K562 (cell line): ENCODE results near the gene SURF6. TPM values are rescaled to one million over a fixed set of nuclear protein-coding genes. Genes with fewer than 3 reads are reported as not detected.
"Not testable (repeated sequence)": the region's sequence is repeated elsewhere in the genome, so short reads cannot be mapped to it uniquely, and the experiment has no call there.

Experiments used
- ATAC-seq: fragments of 200-7000 bp; cut with Tn5 transposase; 3 replicates; pipeline ENCODE4 v1.9.1; 2020; ENCODE audit warnings: moderate library complexity
- BruUV-seq: library from RNA; stranded (reverse); fragments of 400-500 nt; replicated peaks from 2 replicates; lab custom pipeline; 2021; lab: Mats Ljungman, UMichigan
- CTCF ChIA-PET: fragments of 300-600 bp; formaldehyde crosslinking; extraction: SDS; loops from one replicate; lab custom pipeline; 2021; ENCODE audit warnings: low intra/inter-chr PET ratio; lab: Yijun Ruan, JAX
- POLR2A ChIA-PET: fragments of 300-600, 350-650 bp; sonication (Branson Sonifier 250); formaldehyde crosslinking; extraction: SDS; loops from one replicate; lab custom pipeline; 2021; ENCODE audit warnings: antibody characterized with exemption, inconsistent platforms; lab: Yijun Ruan, JAX
- DNase-seq, 4 experiments: peaks; one replicate each; pipeline versions ENCODE4 v3.0.0 to v3.0.0-alpha.2; 2011 to 2018; ENCODE audit warnings: low spot score in 3 of 4, mixed read lengths in 3 of 4; ENCODE audit errors: extremely low read depth in 1 of 4
- FAIRE-seq: peaks from 2 replicates; lab custom pipeline; 2011; peaks lifted over from hg19 to GRCh38; lab: Jason Lieb, UNC
- H2AFZ ChIP-seq: 2 replicates; pipeline ENCODE4 v1.6.0; 2011; ENCODE audit warnings: low read depth, low read length, control low read depth, inconsistent platforms
- H3K27ac ChIP-seq: fragments of 200-600 bp; 3 replicates; pipeline ENCODE4 v1.8.0; 2011; ENCODE audit warnings: low read depth, mild to moderate bottlenecking, control low read depth, inconsistent platforms, low read length, moderate library complexity, mixed read lengths; ENCODE audit errors: extremely low read depth
- H3K27me3 ChIP-seq, 2 experiments: fragments of 300-600 bp in 1 of 2; 2 replicates in 1 of 2; 3 replicates in 1 of 2; pipeline versions ENCODE4 v1.6.0 to v1.8.0; 2011; ENCODE audit warnings: inconsistent platforms in 2 of 2, low read length in 2 of 2, mild to moderate bottlenecking in 1 of 2, mixed read lengths in 1 of 2, moderate library complexity in 1 of 2; ENCODE audit not compliant: control insufficient read depth in 2 of 2, insufficient read depth in 2 of 2
- H3K36me3 ChIP-seq: fragments of 300-600 bp; 3 replicates; pipeline ENCODE4 v1.8.0; 2011; ENCODE audit warnings: mild to moderate bottlenecking, low read length, inconsistent platforms; ENCODE audit not compliant: control insufficient read depth, insufficient read depth
- H3K4me1 ChIP-seq, 2 experiments: fragments of 200-600 bp in 1 of 2; replicated peaks in 1 of 2; 2 replicates in 1 of 2; 3 replicates in 1 of 2; pipeline versions ENCODE4 v1.5.1 to v1.8.0; 2011; ENCODE audit warnings: inconsistent platforms in 2 of 2, low read length in 2 of 2, mild to moderate bottlenecking in 1 of 2, mixed read lengths in 1 of 2, moderate library complexity in 1 of 2; ENCODE audit not compliant: control insufficient read depth in 2 of 2, insufficient read depth in 2 of 2
- H3K4me2 ChIP-seq: 2 replicates; pipeline ENCODE4 v1.6.1; 2011; ENCODE audit warnings: low read length, control low read depth, inconsistent platforms, mixed read lengths; ENCODE audit not compliant: insufficient read depth
- H3K4me3 ChIP-seq: fragments of 200-600 bp; sonication (generic), shearing (Covaris generic); 2 replicates; pipeline ENCODE4 v1.5.1; 2016; ENCODE audit warnings: control low read depth, inconsistent platforms
- H3K79me2 ChIP-seq: fragments of 200-600 bp; 3 replicates; pipeline ENCODE4 v1.8.0; 2011; ENCODE audit warnings: low read length, inconsistent platforms; ENCODE audit not compliant: control insufficient read depth, insufficient read depth
- H3K9ac ChIP-seq, 2 experiments: 2 replicates each; pipeline versions ENCODE4 v1.6.0 to v1.6.1; 2011; ENCODE audit warnings: low read depth in 2 of 2, low read length in 2 of 2, control low read depth in 1 of 2, inconsistent platforms in 1 of 2, mild to moderate bottlenecking in 1 of 2, mixed read lengths in 1 of 2; ENCODE audit not compliant: insufficient read depth in 1 of 2
- H3K9me1 ChIP-seq: one replicate; pipeline ENCODE4 v1.6.0; 2011; ENCODE audit warnings: inconsistent platforms, mild to moderate bottlenecking, low read length, moderate library complexity; ENCODE audit not compliant: control insufficient read depth, insufficient read depth
- H3K9me3 ChIP-seq: replicated peaks from 2 replicates; pipeline ENCODE4 v1.5.1; 2011; ENCODE audit warnings: low read depth, low read length, inconsistent platforms; ENCODE audit not compliant: control insufficient read depth, insufficient read depth
- H4K20me1 ChIP-seq: replicated peaks from 2 replicates; pipeline ENCODE4 v1.6.1; 2011; ENCODE audit warnings: low read length, inconsistent platforms, mixed read lengths; ENCODE audit not compliant: control insufficient read depth, insufficient read depth
- DMBX1 ChIP-seq: fragments of 250-450 bp; sonication (Bioruptor Pico); IDR thresholded peaks from 2 replicates; pipeline ENCODE4 v1.8.0; 2022; ENCODE audit warnings: inconsistent platforms, mild to moderate bottlenecking, moderate library complexity, borderline replicate concordance
- ZBTB5 ChIP-seq: fragments of 450-650 bp; IDR thresholded peaks from 2 replicates; pipeline ENCODE4 v1.6.1; 2017; ENCODE audit warnings: antibody characterized with exemption
- WGBS: fragments of 100-300 bp; shearing (Covaris generic); methylation state at CpG from one replicate; pipeline ENCODE4 v1.1.6; 2016; ENCODE audit warnings: low coverage, mixed read lengths; ENCODE audit not compliant: insufficient coverage; ENCODE audit errors: missing lambda C conversion rate; 5-methylcytosine and 5-hydroxymethylcytosine counted together
- in situ Hi-C: fragments of 300-500 bp; cut with MboI; formaldehyde crosslinking; loops from 4 replicates; pipeline ENCODE4 v1.15.0; 2018; ENCODE audit warnings: inconsistent platforms, mixed read lengths
- intact Hi-C: fragments of 100-400 bp; cut with micrococcal nuclease; formaldehyde crosslinking; loops from 2 replicates; pipeline ENCODE4 v1.14.2; 2022
- polyA plus RNA-seq, 8 experiments: library from polyadenylated mRNA; depleted of rRNA in 4 of 8; stranded (reverse) in 5 of 8; unstranded in 3 of 8; fragments of >200 nt; fragmentation: Nextera tagmentation in 2 of 8; fragmentation: Illumina TruSeq in 1 of 8; extraction: Ambion mirVana in 2 of 8; extraction: Trizol in 1 of 8; gene quantifications; 2 replicates each; pipeline versions ENCODE4 v1.2.1 to v1.2.3, GENCODE V29; 2011 to 2014; ENCODE audit warnings: inconsistent platforms in 1 of 8, missing spikeins in 1 of 8
- total RNA-seq, 7 experiments: library from RNA; depleted of rRNA in 6 of 7; stranded (reverse); fragments of >200 nt in 6 of 7; fragmentation: Illumina TruSeq in 2 of 7; extraction: Trizol in 2 of 7; gene quantifications; 2 replicates each; pipeline versions ENCODE4 v1.2.1 to v1.2.3, GENCODE V29; 2011 to 2021; ENCODE audit warnings: low replicate concordance in 1 of 7
- TF ChIP-seq, protein P1 (sequence below), 2 experiments: IDR thresholded peaks in 1 of 2; conservative IDR thresholded peaks in 1 of 2; 2 replicates each; pipeline ENCODE4 v1.6.1; 2016; ENCODE audit warnings: low read depth in 2 of 2, mild to moderate bottlenecking in 1 of 2, missing compliant biosample characterization in 1 of 2, missing genetic modification characterization in 1 of 2, moderate library complexity in 1 of 2

SURF6 gene
- total and polyA plus RNA-seq, 9 of the 15 experiments (the other 6 are each of a cell fraction or from before 2014, with no cell fraction given), result 1.4 to 68.3 (median 14.7) TPM

DNA sequence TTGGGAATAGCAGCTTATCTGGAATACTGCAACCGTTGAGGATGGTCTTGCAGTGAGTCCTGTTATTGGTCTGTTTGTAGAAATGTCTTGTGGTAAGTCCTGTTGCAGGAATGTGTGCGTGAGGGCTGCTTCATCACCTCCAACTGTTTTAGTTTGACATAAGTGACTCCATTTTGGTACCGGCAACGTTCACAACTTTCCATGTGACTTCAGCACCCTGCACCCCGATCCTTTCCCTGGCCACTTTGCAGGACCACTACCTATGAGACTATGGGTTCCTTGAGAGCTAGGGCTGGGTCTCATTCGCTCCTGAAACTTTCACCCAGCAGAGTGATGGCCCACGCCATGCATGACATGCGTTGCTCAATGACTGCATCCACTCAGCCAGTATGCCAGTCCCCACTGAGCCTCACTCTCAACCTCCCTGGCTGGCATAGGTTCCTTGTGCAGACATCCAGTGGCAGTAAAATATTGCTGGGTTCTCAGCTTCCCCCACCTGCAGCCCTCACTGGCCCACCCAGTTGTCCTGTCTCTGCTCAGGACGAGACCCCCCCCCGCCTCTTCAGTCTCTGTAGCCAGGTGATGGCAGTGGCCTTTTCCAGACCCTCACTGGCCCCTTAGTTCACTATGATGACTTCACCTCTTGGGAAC is 8.0 kb downstream of the SURF6 start (continued):
- TF ChIP-seq ZBTB5, result no peak
- TF ChIP-seq, protein P1, sequence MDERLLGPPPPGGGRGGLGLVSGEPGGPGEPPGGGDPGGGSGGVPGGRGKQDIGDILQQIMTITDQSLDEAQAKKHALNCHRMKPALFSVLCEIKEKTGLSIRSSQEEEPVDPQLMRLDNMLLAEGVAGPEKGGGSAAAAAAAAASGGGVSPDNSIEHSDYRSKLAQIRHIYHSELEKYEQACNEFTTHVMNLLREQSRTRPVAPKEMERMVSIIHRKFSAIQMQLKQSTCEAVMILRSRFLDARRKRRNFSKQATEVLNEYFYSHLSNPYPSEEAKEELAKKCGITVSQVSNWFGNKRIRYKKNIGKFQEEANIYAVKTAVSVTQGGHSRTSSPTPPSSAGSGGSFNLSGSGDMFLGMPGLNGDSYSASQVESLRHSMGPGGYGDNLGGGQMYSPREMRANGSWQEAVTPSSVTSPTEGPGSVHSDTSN (CRISPR knock-in tag; IDR thresholded peaks at IDR 0.05; ENCODE audit: low read depth), result no peak
- TF ChIP-seq, protein P1 (tag; conservative IDR thresholded peaks at IDR 0.05; ENCODE audit: low read depth), result no peak
- TF ChIP-seq DMBX1 (CRISPR knock-in tag), result peak; percentile 21; the same call in 1 of the 2 replicates

GRCh38 chr9:133327021-133327420 is 9.0 kb downstream of the SURF6 start:
- H3K79me2 ChIP-seq, H2AFZ ChIP-seq, H3K4me2 ChIP-seq, DNase-seq, BruUV-seq, H3K27ac ChIP-seq, in situ Hi-C loops, ATAC-seq, FAIRE-seq, H3K9me1 ChIP-seq, H3K9me3 ChIP-seq, H4K20me1 ChIP-seq, H3K27me3 ChIP-seq, H3K9ac ChIP-seq, H3K4me3 ChIP-seq: not testable (repeated sequence)
- ChIA-PET CTCF (interaction anchor here (0.7 to 4.0 kb wide), 2 partner anchors 56 to 142 kb away, joined by 4 to 31 read pairs; no protein-coding TSS in a partner anchor), POLR2A (interaction anchor here (0.7 kb wide), 1 partner anchor 693 kb away, joined by 3 read pairs; no protein-coding TSS in a partner anchor)
- peaks cover 23% of the 10 kb centered on the region; the same call in 2 of the 3 replicates for H3K36me3 ChIP-seq
- intact Hi-C loops, result loop anchor here (10.0 kb wide), 1 partner anchor 52 kb away; the partner anchor contains the start of gene ABO
- H3K4me1 ChIP-seq, result peaks cover 0 to 14% of the 10 kb centered on the region in 2 experiments; a peak in 2 of 5 replicates
- 34% methylated on average over 6 of the region's 6 CpGs for WGBS
